DND-41 (cell line): Measurements from ENCODE around the gene UBE3C.

Experiments
- EZH2 ChIP-seq: IDR thresholded peaks from 3 replicates; pipeline ENCODE4 v1.6.1; 2012; ENCODE audit warnings: borderline replicate concordance, low read depth, mild to moderate bottlenecking, moderate library complexity, low read length, inconsistent platforms; ENCODE audit not compliant: severe bottlenecking
- TF ChIP-seq, protein P1 (sequence below): IDR thresholded peaks from 2 replicates; pipeline ENCODE4 v1.5.1; 2012; ENCODE audit warnings: borderline replicate concordance, low read length, moderate library complexity, mild to moderate bottlenecking; ENCODE audit not compliant: poor library complexity, severe bottlenecking; ENCODE audit errors: extremely low read depth

DNA sequence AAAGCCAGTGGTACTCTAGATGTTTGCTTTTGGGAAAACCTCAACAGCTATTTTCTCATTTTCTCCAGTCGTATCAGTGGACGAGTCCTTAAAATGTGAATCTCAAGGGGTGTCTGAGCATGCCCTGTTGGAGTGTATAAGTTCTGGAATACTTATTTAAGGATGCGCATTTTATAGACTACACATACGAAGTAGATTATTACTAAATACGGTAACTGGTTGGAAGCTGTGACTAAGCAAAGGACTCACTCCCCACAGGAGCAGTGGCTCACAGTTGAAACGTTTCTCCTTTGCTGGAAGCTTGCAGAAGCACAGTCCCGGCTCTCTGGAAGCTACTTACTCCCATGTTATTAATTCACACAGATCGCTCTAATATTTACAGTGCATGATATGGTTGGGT, 107.3 kb downstream of the UBE3C start:
- TF ChIP-seq, protein P1, sequence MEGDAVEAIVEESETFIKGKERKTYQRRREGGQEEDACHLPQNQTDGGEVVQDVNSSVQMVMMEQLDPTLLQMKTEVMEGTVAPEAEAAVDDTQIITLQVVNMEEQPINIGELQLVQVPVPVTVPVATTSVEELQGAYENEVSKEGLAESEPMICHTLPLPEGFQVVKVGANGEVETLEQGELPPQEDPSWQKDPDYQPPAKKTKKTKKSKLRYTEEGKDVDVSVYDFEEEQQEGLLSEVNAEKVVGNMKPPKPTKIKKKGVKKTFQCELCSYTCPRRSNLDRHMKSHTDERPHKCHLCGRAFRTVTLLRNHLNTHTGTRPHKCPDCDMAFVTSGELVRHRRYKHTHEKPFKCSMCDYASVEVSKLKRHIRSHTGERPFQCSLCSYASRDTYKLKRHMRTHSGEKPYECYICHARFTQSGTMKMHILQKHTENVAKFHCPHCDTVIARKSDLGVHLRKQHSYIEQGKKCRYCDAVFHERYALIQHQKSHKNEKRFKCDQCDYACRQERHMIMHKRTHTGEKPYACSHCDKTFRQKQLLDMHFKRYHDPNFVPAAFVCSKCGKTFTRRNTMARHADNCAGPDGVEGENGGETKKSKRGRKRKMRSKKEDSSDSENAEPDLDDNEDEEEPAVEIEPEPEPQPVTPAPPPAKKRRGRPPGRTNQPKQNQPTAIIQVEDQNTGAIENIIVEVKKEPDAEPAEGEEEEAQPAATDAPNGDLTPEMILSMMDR, result no peak
- no peak for TF ChIP-seq EZH2
